ENCODE measurements around the gene TTC28. TPM values are rescaled to one million over a fixed set of nuclear protein-coding genes. Genes with fewer than 3 reads are reported as not detected.
"Not testable (repeated sequence)": the region's sequence is repeated elsewhere in the genome, so short reads cannot be mapped to it uniquely, and the experiment has no call there.

TTC28 gene
- total and polyA plus RNA-seq, 7 experiments from 2014 or later, result 0.50 to 8.3 (median 4.2) TPM

DNA sequence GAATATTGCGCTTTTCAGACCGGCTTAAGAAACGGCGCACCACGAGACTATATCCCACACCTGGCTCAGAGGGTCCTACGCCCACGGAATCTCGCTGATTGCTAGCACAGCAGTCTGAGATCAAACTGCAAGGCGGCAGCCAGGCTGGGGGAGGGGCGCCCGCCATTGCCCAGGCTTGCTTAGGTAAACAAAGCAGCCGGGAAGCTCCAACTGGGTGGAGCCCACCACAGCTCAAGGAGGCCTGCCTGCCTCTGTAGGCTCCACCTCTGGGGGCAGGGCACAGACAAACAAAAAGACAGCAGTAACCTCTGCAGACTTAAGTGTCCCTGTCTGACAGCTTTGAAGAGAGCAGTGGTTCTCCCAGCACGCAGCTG, 16.1 kb downstream of the TTC28 start:
- H3K4me1 ChIP-seq (ENCODE audit: control insufficient read depth in 2 of 2, insufficient read depth in 2 of 2, low read length in 2 of 2); intact Hi-C loops (cut with micrococcal nuclease); H3K4me1 Mint-ChIP-seq; H3K27ac ChIP-seq (ENCODE audit: low read depth, low read length); H3K36me3 ChIP-seq (ENCODE audit: control insufficient read depth in 2 of 3, insufficient read depth in 3 of 3, low read length in 3 of 3); H3K4me3 Mint-ChIP-seq; DNase-seq; POLR2A ChIA-PET; CTCF ChIA-PET; H3K9me3 ChIP-seq (ENCODE audit: control insufficient read depth in 2 of 3, low read length in 3 of 3); H3K9me3 Mint-ChIP-seq; H3K27me3 ChIP-seq (ENCODE audit: control insufficient read depth in 2 of 2, insufficient read depth in 2 of 2, low read length in 2 of 2); H3K27ac Mint-ChIP-seq; ATAC-seq; H3K36me3 Mint-ChIP-seq; H3K4me3 ChIP-seq (ENCODE audit: low read length): not testable (repeated sequence)
- peaks cover 13 to 33% (median 29%) of the 10 kb centered on the region in 5 donors for H3K27me3 Mint-ChIP-seq

- H3K4me1 Mint-ChIP-seq, result no peaks in the 10 kb centered on the region
- H3K4me3 ChIP-seq (ENCODE audit: low read length), result no peak overlapping the region
- no peaks in the 10 kb centered on the region for H3K9me3 ChIP-seq (ENCODE audit: control insufficient read depth in 2 of 3, low read length in 3 of 3)
- peaks cover 4 to 5% of the 10 kb centered on the region in 2 donors for H3K27me3 ChIP-seq (ENCODE audit: control insufficient read depth in 2 of 2, insufficient read depth in 2 of 2, low read length in 2 of 2)
- peak overlapping the region in 1 of 9 donors; percentile 12 for H3K27ac Mint-ChIP-seq
- H3K9me3 Mint-ChIP-seq, result peaks cover 0 to 8% (median 2%) of the 10 kb centered on the region in 11 donors
- H3K4me1 ChIP-seq (ENCODE audit: control insufficient read depth in 2 of 2, insufficient read depth in 2 of 2, low read length in 2 of 2), result no peaks in the 10 kb centered on the region
- H3K36me3 ChIP-seq (ENCODE audit: control insufficient read depth in 2 of 3, insufficient read depth in 3 of 3, low read length in 3 of 3), result no peaks in the 10 kb centered on the region
- peaks cover 0 to 1% (median 0%) of the 10 kb centered on the region in 5 donors for H3K36me3 Mint-ChIP-seq
- H3K27me3 Mint-ChIP-seq, result peaks cover 52 to 77% (median 66%) of the 10 kb centered on the region in 5 donors
- H3K27ac ChIP-seq (ENCODE audit: low read depth, low read length), result no peak overlapping the region
- ATAC-seq (no peak), DNase-seq (no peak)
- CTCF ChIA-PET, result no interaction called here
- intact Hi-C loops (cut with micrococcal nuclease), result no loop called here
- H3K4me3 Mint-ChIP-seq, result no peak overlapping the region
- POLR2A ChIA-PET, result no interaction called here
Observed at GRCh38 chr22:28658448-28658847, 21.2 kb downstream of the TTC28 start.

GRCh38 chr22:28656181-28656580, 23.5 kb downstream of the TTC28 start:
- intact Hi-C loops (cut with micrococcal nuclease), result no loop called here
- Histone ChIP-seq H3K27ac (ENCODE audit: low read depth, low read length) (no peak overlapping the region), H3K4me3 (ENCODE audit: low read length) (no peak overlapping the region), H3K27me3 (ENCODE audit: control insufficient read depth in 2 of 2, insufficient read depth in 2 of 2, low read length in 2 of 2) (peaks cover 0 to 5% of the 10 kb centered on the region in 2 donors), H3K4me1 (ENCODE audit: control insufficient read depth in 2 of 2, insufficient read depth in 2 of 2, low read length in 2 of 2) (no peaks in the 10 kb centered on the region), H3K9me3 (ENCODE audit: control insufficient read depth in 2 of 3, low read length in 3 of 3) (no peaks in the 10 kb centered on the region), H3K36me3 (ENCODE audit: control insufficient read depth in 2 of 3, insufficient read depth in 3 of 3, low read length in 3 of 3) (no peaks in the 10 kb centered on the region)
- no peaks in the 10 kb centered on the region for H3K4me1 Mint-ChIP-seq
- no peak overlapping the region for H3K27ac Mint-ChIP-seq
- H3K9me3 Mint-ChIP-seq, result peaks cover 0 to 15% (median 0%) of the 10 kb centered on the region in 11 donors
- no peak for ATAC-seq
- no peak for DNase-seq
- POLR2A ChIA-PET, result no interaction called here
- CTCF ChIA-PET, result no interaction called here
- H3K4me3 Mint-ChIP-seq, result no peak overlapping the region
- H3K27me3 Mint-ChIP-seq, result peaks cover 68 to 84% (median 78%) of the 10 kb centered on the region in 5 donors
- H3K36me3 Mint-ChIP-seq, result no peaks in the 10 kb centered on the region

GRCh38 chr22:28650463-28650862, 29.2 kb downstream of the TTC28 start:
- H3K27me3 Mint-ChIP-seq, result peaks cover 74 to 90% (median 80%) of the 10 kb centered on the region in 5 donors
- intact Hi-C loops (cut with micrococcal nuclease), result no loop called here

DNA sequence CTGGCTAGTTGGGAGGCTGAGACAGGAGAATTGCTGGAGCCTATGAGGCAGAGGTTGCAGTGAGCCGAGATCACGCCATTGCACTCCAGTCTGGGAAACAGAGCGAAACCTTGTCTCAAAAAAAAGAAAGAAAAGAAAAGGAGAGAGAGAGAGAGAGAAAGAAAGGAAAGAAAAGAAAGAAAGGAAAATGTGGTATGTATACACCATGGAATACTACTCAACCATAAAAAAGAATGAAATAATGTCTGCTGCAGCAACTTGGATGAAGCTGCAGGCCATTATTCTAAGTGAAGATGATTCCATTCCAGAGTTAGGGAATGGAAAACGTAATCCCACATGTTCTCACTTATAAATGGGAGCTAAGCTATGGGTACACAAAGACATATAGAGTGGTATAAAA, 30.8 kb downstream of the TTC28 start:
- intact Hi-C loops (cut with micrococcal nuclease), result no loop called here
- Histone ChIP-seq H3K27me3 (ENCODE audit: control insufficient read depth in 2 of 2, insufficient read depth in 2 of 2, low read length in 2 of 2) (no peaks in the 10 kb centered on the region), H3K36me3 (ENCODE audit: control insufficient read depth in 2 of 3, insufficient read depth in 3 of 3, low read length in 3 of 3) (no peaks in the 10 kb centered on the region), H3K27ac (ENCODE audit: low read depth, low read length) (no peak overlapping the region), H3K4me1 (ENCODE audit: control insufficient read depth in 2 of 2, insufficient read depth in 2 of 2, low read length in 2 of 2) (no peaks in the 10 kb centered on the region), H3K4me3 (ENCODE audit: low read length) (no peak overlapping the region), H3K9me3 (ENCODE audit: control insufficient read depth in 2 of 3, low read length in 3 of 3) (no peaks in the 10 kb centered on the region)
- Mint-ChIP-seq H3K27me3 (peaks cover 68 to 87% (median 76%) of the 10 kb centered on the region in 5 donors), H3K4me1 (no peaks in the 10 kb centered on the region), H3K9me3 (peaks cover 0 to 15% (median 1%) of the 10 kb centered on the region in 11 donors), H3K4me3 (no peak overlapping the region), H3K36me3 (no peaks in the 10 kb centered on the region), H3K27ac (no peak overlapping the region)
- POLR2A ChIA-PET, result no interaction called here
- ATAC-seq (no peak), DNase-seq (no peak)
- CTCF ChIA-PET, result no interaction called here

More at GRCh38 chr22:28650463-28650862, 29.2 kb downstream of the TTC28 start:
- Histone ChIP-seq H3K4me1 (ENCODE audit: control insufficient read depth in 2 of 2, insufficient read depth in 2 of 2, low read length in 2 of 2) (no peaks in the 10 kb centered on the region), H3K27me3 (ENCODE audit: control insufficient read depth in 2 of 2, insufficient read depth in 2 of 2, low read length in 2 of 2) (no peaks in the 10 kb centered on the region), H3K36me3 (ENCODE audit: control insufficient read depth in 2 of 3, insufficient read depth in 3 of 3, low read length in 3 of 3) (no peaks in the 10 kb centered on the region), H3K9me3 (ENCODE audit: control insufficient read depth in 2 of 3, low read length in 3 of 3) (no peaks in the 10 kb centered on the region), H3K4me3 (ENCODE audit: low read length) (no peak overlapping the region), H3K27ac (ENCODE audit: low read depth, low read length) (no peak overlapping the region)
- peaks cover 0 to 15% (median 1%) of the 10 kb centered on the region in 11 donors for H3K9me3 Mint-ChIP-seq
- CTCF ChIA-PET, result no interaction called here
- ATAC-seq (no peak), DNase-seq (no peak)
- POLR2A ChIA-PET, result no interaction called here
- no peaks in the 10 kb centered on the region for H3K36me3 Mint-ChIP-seq
- H3K27ac Mint-ChIP-seq, result no peak overlapping the region
- H3K4me3 Mint-ChIP-seq, result no peak overlapping the region
- H3K4me1 Mint-ChIP-seq, result no peaks in the 10 kb centered on the region

DNA sequence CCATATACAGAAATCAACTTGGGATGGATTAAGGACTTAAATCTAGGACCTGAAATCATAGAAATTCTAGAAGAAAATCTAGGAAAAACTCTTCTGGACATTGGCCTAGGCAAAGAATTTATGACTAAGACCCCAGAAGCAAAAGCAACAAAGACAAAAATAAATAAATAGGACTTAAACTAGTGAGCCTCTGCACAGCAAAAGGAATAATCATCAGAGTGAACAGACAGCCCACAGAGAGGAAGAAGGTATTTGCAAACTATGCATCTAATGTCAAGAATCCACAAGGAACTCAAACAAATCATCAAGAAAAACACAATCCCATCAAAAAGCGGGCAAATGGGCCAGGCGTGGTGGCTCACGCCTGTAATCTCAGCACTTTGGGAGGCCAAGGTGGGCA, 32.4 kb downstream of the TTC28 start:
- Histone ChIP-seq H3K27ac (ENCODE audit: low read depth, low read length) (no peak overlapping the region), H3K4me1 (ENCODE audit: control insufficient read depth in 2 of 2, insufficient read depth in 2 of 2, low read length in 2 of 2) (no peaks in the 10 kb centered on the region), H3K4me3 (ENCODE audit: low read length) (no peak overlapping the region), H3K27me3 (ENCODE audit: control insufficient read depth in 2 of 2, insufficient read depth in 2 of 2, low read length in 2 of 2) (no peaks in the 10 kb centered on the region), H3K9me3 (ENCODE audit: control insufficient read depth in 2 of 3, low read length in 3 of 3) (no peaks in the 10 kb centered on the region), H3K36me3 (ENCODE audit: control insufficient read depth in 2 of 3, insufficient read depth in 3 of 3, low read length in 3 of 3) (no peaks in the 10 kb centered on the region)
- ChIA-PET CTCF (no interaction called here), POLR2A (no interaction called here)
- H3K4me3 Mint-ChIP-seq, result no peak overlapping the region
- no peak for ATAC-seq
- peaks cover 0 to 6% (median 0%) of the 10 kb centered on the region in 11 donors for H3K9me3 Mint-ChIP-seq
- no peaks in the 10 kb centered on the region for H3K4me1 Mint-ChIP-seq
- H3K27ac Mint-ChIP-seq, result no peak overlapping the region
- DNase-seq, result no peak
- H3K36me3 Mint-ChIP-seq, result no peaks in the 10 kb centered on the region
- intact Hi-C loops (cut with micrococcal nuclease), result no loop called here
- peaks cover 65 to 81% (median 69%) of the 10 kb centered on the region in 5 donors for H3K27me3 Mint-ChIP-seq

DNA sequence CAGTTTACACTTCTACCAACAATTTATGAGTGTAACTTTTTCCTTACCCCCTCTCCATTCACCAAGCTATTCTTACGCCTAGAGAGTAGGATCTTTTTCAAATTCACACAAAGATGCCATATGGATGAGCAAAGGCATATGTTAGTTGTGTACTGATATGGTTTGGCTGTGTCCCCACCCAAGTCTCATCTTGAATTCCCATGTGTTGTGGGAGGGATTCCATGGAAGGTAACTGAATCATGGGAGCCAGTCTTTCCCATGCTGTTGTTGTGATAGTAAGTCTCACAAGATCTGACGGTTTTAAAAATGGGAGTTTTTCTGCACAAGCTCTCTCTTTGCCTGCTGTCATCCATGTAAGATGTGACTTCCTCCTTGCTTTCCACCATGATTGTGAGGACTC, 40.3 kb downstream of the TTC28 start:
- Mint-ChIP-seq H3K27me3 (peaks cover 58 to 79% (median 72%) of the 10 kb centered on the region in 5 donors), H3K4me3 (no peak overlapping the region), H3K4me1 (no peaks in the 10 kb centered on the region), H3K27ac (no peak overlapping the region), H3K36me3 (no peaks in the 10 kb centered on the region), H3K9me3 (no peaks in the 10 kb centered on the region)
- Histone ChIP-seq H3K4me3 (ENCODE audit: low read length) (no peak overlapping the region), H3K9me3 (ENCODE audit: control insufficient read depth in 2 of 3, low read length in 3 of 3) (no peaks in the 10 kb centered on the region), H3K27ac (ENCODE audit: low read depth, low read length) (no peak overlapping the region), H3K36me3 (ENCODE audit: control insufficient read depth in 2 of 3, insufficient read depth in 3 of 3, low read length in 3 of 3) (no peaks in the 10 kb centered on the region), H3K27me3 (ENCODE audit: control insufficient read depth in 2 of 2, insufficient read depth in 2 of 2, low read length in 2 of 2) (no peaks in the 10 kb centered on the region), H3K4me1 (ENCODE audit: control insufficient read depth in 2 of 2, insufficient read depth in 2 of 2, low read length in 2 of 2) (no peaks in the 10 kb centered on the region)
- DNase-seq (no peak), ATAC-seq (no peak)
- POLR2A ChIA-PET, result no interaction called here
- intact Hi-C loops (cut with micrococcal nuclease), result no loop called here
- CTCF ChIA-PET, result no interaction called here
